Adrenal gland (tissue), 5 donors: ENCODE results near the gene DEF6.

Experiments used
- CTCF ChIP-seq, 6 experiments: fragments of 450-650 bp in 4 of 6; fragments of 200-600 bp in 2 of 6; sonication (generic) in 1 of 6; IDR thresholded peaks; 1 replicate in 5 of 6; 2 replicates in 1 of 6; pipeline versions ENCODE4 v1.5.1 to v1.8.0; 2016 to 2021; ENCODE audit warnings: antibody characterized with exemption in 6 of 6, mild to moderate bottlenecking in 2 of 6, moderate library complexity in 1 of 6
- POLR2A ChIP-seq, 2 donors: fragments of 450-650 bp; IDR thresholded peaks; one replicate each; pipeline ENCODE4 v1.6.1; 2017; ENCODE audit warnings: antibody characterized with exemption in 2 of 2, mild to moderate bottlenecking in 2 of 2, moderate library complexity in 1 of 2
- donor health status: DM: no; HTN: no; CAD: no.

DNA sequence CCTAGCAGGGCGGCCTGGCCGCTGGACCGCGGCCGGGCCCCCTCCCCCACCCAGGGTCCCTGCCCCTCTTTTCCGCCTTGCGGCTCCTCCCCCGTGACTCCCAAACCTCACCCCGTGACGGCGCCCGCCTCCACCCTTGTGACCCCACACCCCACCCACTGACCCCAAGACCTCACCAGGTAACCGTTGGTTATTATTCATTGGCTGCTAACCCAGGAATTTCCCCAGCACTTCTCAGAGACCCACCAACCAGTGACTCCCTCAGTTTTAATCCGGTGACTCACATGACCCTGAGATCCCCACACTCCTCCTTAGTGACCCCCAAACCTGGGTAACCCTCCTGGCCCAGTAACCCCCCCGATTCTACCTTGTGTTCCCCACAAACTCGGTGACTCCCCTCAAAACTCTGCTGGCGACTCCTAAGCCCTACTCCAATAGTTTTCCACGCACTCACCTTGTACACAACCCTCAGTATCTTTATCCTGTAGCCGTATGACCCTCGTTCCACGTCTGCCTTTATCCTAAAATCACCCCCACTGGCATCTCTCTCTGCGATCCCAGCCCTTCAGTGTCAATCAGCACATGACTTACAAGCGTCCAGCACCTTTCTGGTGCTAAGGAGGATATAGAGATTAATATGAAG is 37.5 kb upstream of the DEF6 start:
- TF ChIP-seq CTCF (IDR thresholded peaks at IDR 0.05) (no peak), POLR2A (IDR thresholded peaks at IDR 0.05) (no peak)
